SK-N-SH treated with all-trans-retinoic acid at 6 μM for 48 hours (cell line): ENCODE data around the gene PARD3.

Source experiments
- ATAC-seq: fragments of 200-7000 bp; cut with Tn5 transposase; 3 replicates; pipeline ENCODE4 v1.9.1; 2020; ENCODE audit warnings: mild to moderate bottlenecking, moderate library complexity
- ARNTL ChIP-seq: fragments of 450-650 bp; formaldehyde crosslinking; IDR thresholded peaks from 2 replicates; pipeline ENCODE4 v1.5.0; 2020; ENCODE audit warnings: low read depth, mild to moderate bottlenecking, moderate library complexity, borderline replicate concordance
- BACH2 ChIP-seq: fragments of 250-450 bp; sonication (Bioruptor Pico); IDR thresholded peaks from 2 replicates; pipeline ENCODE4 v1.9.0; 2021; ENCODE audit warnings: mild to moderate bottlenecking, borderline replicate concordance
- CREB5 ChIP-seq: fragments of 250-450 bp; sonication (Bioruptor Pico); IDR thresholded peaks from 2 replicates; pipeline ENCODE4 v1.5.1; 2020; ENCODE audit warnings: low read depth, mild to moderate bottlenecking, moderate library complexity
- CSDC2 ChIP-seq: fragments of 250-450 bp; sonication (Bioruptor Pico); IDR thresholded peaks from 2 replicates; pipeline ENCODE4 v1.5.0; 2020; ENCODE audit warnings: mild to moderate bottlenecking, moderate library complexity
- ESRRG ChIP-seq: fragments of 250-450 bp; sonication (Bioruptor Pico); IDR thresholded peaks from 2 replicates; pipeline ENCODE4 v1.6.1; 2021; ENCODE audit warnings: mild to moderate bottlenecking
- GLIS3 ChIP-seq: fragments of 250-450 bp; sonication (Bioruptor Pico); IDR thresholded peaks from 2 replicates; pipeline ENCODE4 v1.5.0; 2020; ENCODE audit warnings: mild to moderate bottlenecking, moderate library complexity
- ISL1 ChIP-seq: fragments of 250-450 bp; sonication (Bioruptor Pico); IDR thresholded peaks from 2 replicates; pipeline ENCODE4 v2.1.2; 2022; ENCODE audit warnings: mild to moderate bottlenecking, moderate library complexity
- OSR1 ChIP-seq: fragments of 250-450 bp; sonication (Bioruptor Pico); IDR thresholded peaks from 2 replicates; pipeline ENCODE4 v1.8.0; 2022; ENCODE audit warnings: moderate library complexity, mild to moderate bottlenecking, inconsistent platforms
- PATZ1 ChIP-seq: fragments of 250-450 bp; sonication (Bioruptor Pico); IDR thresholded peaks from 2 replicates; pipeline ENCODE4 v1.8.0; 2020; ENCODE audit warnings: mild to moderate bottlenecking, moderate library complexity, borderline replicate concordance
- POU6F1 ChIP-seq: fragments of 250-450 bp; sonication (Bioruptor Pico); IDR thresholded peaks from 2 replicates; pipeline ENCODE4 v1.8.0; 2021; ENCODE audit warnings: low read depth, mild to moderate bottlenecking, moderate library complexity, borderline replicate concordance
- RARB ChIP-seq: fragments of 250-450 bp; sonication (Bioruptor Pico); IDR thresholded peaks from 2 replicates; pipeline ENCODE4 v1.8.0; 2021; ENCODE audit warnings: mild to moderate bottlenecking, moderate library complexity
- TCF4 ChIP-seq: fragments of 250-450 bp; sonication (Bioruptor Pico); IDR thresholded peaks from 2 replicates; pipeline ENCODE4 v1.8.0; 2021; ENCODE audit warnings: mild to moderate bottlenecking, moderate library complexity, borderline replicate concordance
- TSHZ2 ChIP-seq: fragments of 250-450 bp; sonication (Bioruptor Pico); IDR thresholded peaks from 2 replicates; pipeline ENCODE4 v1.5.0; 2020; ENCODE audit warnings: mild to moderate bottlenecking, moderate library complexity
- ZC3H10 ChIP-seq: fragments of 250-450 bp; sonication (Bioruptor Pico); IDR thresholded peaks from 2 replicates; pipeline ENCODE4 v1.5.1; 2021; ENCODE audit warnings: mild to moderate bottlenecking, moderate library complexity
- ZFP30 ChIP-seq: fragments of 450-650 bp; formaldehyde crosslinking; IDR thresholded peaks from 2 replicates; pipeline ENCODE4 v1.5.0; 2022; ENCODE audit warnings: mild to moderate bottlenecking, moderate library complexity
- ZNF565 ChIP-seq: fragments of 450-650 bp; formaldehyde crosslinking; conservative IDR thresholded peaks from 2 replicates; pipeline ENCODE4 v1.5.0; 2020; ENCODE audit warnings: low read depth, mild to moderate bottlenecking, moderate library complexity
- ZNF70 ChIP-seq: fragments of 450-650 bp; formaldehyde crosslinking; IDR thresholded peaks from 2 replicates; pipeline ENCODE4 v1.5.0; 2020; ENCODE audit warnings: mild to moderate bottlenecking, moderate library complexity
- ZNF8 ChIP-seq: fragments of 450-650 bp; formaldehyde crosslinking; IDR thresholded peaks from 2 replicates; pipeline ENCODE4 v1.5.0; 2020; ENCODE audit warnings: mild to moderate bottlenecking, moderate library complexity

PARD3 gene

GRCh38 chr10:34177445-34177844, 637.7 kb downstream of the PARD3 start:
- TF ChIP-seq TSHZ2 (CRISPR knock-in tag) (no peak), ESRRG (no peak), PATZ1 (CRISPR knock-in tag) (no peak), ZNF565 (CRISPR knock-in tag) (no peak), BACH2 (CRISPR knock-in tag) (no peak), TCF4 (CRISPR knock-in tag) (no peak), ZFP30 (CRISPR knock-in tag) (no peak), ZC3H10 (CRISPR knock-in tag) (no peak), ARNTL (CRISPR knock-in tag) (no peak), ISL1 (no peak), ZNF70 (CRISPR knock-in tag) (no peak), CSDC2 (CRISPR knock-in tag) (no peak), POU6F1 (CRISPR knock-in tag) (no peak), CREB5 (no peak)
- no peak for ATAC-seq

GRCh38 chr10:34176351-34176750, 638.7 kb downstream of the PARD3 start:
- ATAC-seq: no peak
- no peak for TF ChIP-seq ZNF8 (CRISPR knock-in tag)

- TF ChIP-seq ARNTL (CRISPR knock-in tag) (no peak), TCF4 (CRISPR knock-in tag) (no peak), RARB (no peak), ZFP30 (CRISPR knock-in tag) (no peak), GLIS3 (no peak), POU6F1 (CRISPR knock-in tag) (no peak), BACH2 (CRISPR knock-in tag) (no peak), ZNF565 (CRISPR knock-in tag) (no peak), TSHZ2 (CRISPR knock-in tag) (no peak), CSDC2 (CRISPR knock-in tag) (no peak), OSR1 (no peak), CREB5 (no peak)
- TF ChIP-seq, all 23 proteins: peak for 0
- no peak for ATAC-seq
Measured at GRCh38 chr10:34175121-34175520, 640.0 kb downstream of the PARD3 start.
